Body of pancreas (tissue), 4 donors: ENCODE data around the gene PTPRJ.

Experiments used
- POLR2A ChIP-seq, 3 donors: fragments of 450-650 bp; IDR thresholded peaks; one replicate each; pipeline ENCODE4 v1.6.1; 2016; ENCODE audit warnings: antibody characterized with exemption in 3 of 3, mild to moderate bottlenecking in 2 of 3
- TF ChIP-seq, protein P1 (sequence below), 7 experiments: fragments of 450-650 bp in 4 of 7; fragments of 200-600 bp in 3 of 7; sonication (generic) in 3 of 7; IDR thresholded peaks; one replicate each; pipeline ENCODE4 v1.5.1; 2016 to 2019; ENCODE audit warnings: antibody characterized with exemption in 7 of 7

- TF ChIP-seq, protein P1, sequence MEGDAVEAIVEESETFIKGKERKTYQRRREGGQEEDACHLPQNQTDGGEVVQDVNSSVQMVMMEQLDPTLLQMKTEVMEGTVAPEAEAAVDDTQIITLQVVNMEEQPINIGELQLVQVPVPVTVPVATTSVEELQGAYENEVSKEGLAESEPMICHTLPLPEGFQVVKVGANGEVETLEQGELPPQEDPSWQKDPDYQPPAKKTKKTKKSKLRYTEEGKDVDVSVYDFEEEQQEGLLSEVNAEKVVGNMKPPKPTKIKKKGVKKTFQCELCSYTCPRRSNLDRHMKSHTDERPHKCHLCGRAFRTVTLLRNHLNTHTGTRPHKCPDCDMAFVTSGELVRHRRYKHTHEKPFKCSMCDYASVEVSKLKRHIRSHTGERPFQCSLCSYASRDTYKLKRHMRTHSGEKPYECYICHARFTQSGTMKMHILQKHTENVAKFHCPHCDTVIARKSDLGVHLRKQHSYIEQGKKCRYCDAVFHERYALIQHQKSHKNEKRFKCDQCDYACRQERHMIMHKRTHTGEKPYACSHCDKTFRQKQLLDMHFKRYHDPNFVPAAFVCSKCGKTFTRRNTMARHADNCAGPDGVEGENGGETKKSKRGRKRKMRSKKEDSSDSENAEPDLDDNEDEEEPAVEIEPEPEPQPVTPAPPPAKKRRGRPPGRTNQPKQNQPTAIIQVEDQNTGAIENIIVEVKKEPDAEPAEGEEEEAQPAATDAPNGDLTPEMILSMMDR (IDR thresholded peaks at IDR 0.05), result no peak
- TF ChIP-seq POLR2A (IDR thresholded peaks at IDR 0.05), result no peak
Observed at GRCh38 chr11:47941907-47942558, 38.3 kb upstream of the PTPRJ start.
